OCI-LY1 (cell line): ENCODE data around the gene LUZP1.

ENCODE experiments used
- EZH2 ChIP-seq: fragments of 200-600 bp; sonication (generic), shearing (Covaris generic); IDR thresholded peaks from 2 replicates; pipeline ENCODE4 v1.8.0; 2017; ENCODE audit warnings: borderline replicate concordance, mixed run types, mild to moderate bottlenecking, antibody characterized with exemption, low read length, moderate library complexity, mixed read lengths
- TF ChIP-seq, protein P1 (sequence below): fragments of 200-600 bp; sonication (generic), shearing (Covaris generic); IDR thresholded peaks from 2 replicates; pipeline ENCODE4 v1.5.1; 2017; ENCODE audit warnings: mild to moderate bottlenecking, antibody characterized with exemption, low read length, moderate library complexity, mixed read lengths

DNA sequence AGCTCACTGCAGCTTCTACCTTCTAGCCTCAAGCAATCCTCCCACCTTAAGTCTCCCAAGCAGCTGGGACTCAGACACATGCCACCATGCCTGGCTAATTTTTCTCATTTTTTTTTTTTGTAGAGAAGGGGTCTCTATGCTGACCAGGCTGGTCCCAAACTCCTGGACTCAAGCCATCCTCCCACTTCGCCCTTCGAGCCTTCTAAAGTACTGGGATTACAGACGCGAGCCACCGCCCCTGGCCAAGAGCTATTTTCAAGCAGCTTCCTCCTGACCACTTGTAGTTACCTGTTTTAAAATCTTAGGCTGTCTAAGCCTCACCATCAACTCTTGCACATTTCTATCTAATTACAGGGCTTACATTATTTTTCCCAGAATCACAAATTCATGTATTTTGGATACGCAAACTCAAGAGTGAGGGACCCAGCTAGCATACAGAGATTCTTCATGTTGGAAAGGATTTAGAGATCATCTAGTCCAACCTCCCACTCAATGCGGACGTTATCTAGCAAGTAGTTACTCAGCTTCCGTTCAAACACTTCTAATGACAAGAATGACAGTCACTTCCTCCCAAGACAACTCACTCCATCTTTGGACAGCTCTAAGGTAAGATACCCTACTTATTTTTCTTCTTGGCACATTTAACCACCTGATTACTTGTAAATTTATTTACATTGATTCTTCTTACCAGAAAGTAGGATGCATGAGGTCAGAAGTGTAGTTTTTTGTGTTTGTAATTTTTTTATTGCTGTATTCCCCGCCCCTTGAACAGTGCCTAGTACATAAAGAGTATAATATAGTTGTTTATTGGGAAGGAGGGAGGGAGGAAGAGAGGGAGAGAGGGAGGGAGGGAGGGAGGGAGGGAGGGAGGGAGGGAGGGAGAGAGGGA, 65.4 kb downstream of the LUZP1 start:
- TF ChIP-seq, protein P1, sequence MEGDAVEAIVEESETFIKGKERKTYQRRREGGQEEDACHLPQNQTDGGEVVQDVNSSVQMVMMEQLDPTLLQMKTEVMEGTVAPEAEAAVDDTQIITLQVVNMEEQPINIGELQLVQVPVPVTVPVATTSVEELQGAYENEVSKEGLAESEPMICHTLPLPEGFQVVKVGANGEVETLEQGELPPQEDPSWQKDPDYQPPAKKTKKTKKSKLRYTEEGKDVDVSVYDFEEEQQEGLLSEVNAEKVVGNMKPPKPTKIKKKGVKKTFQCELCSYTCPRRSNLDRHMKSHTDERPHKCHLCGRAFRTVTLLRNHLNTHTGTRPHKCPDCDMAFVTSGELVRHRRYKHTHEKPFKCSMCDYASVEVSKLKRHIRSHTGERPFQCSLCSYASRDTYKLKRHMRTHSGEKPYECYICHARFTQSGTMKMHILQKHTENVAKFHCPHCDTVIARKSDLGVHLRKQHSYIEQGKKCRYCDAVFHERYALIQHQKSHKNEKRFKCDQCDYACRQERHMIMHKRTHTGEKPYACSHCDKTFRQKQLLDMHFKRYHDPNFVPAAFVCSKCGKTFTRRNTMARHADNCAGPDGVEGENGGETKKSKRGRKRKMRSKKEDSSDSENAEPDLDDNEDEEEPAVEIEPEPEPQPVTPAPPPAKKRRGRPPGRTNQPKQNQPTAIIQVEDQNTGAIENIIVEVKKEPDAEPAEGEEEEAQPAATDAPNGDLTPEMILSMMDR: no peak
- TF ChIP-seq EZH2: no peak
